ENCODE measurements around the gene MANBA.
"Not testable (repeated sequence)": the region's sequence is repeated elsewhere in the genome, so short reads cannot be mapped to it uniquely, and the experiment has no call there.

Gene MANBA

GRCh38 chr4:102726068-102726467, 34.7 kb downstream of the MANBA start:
- in situ Hi-C loops (cut with HindIII; ENCODE audit: low pct_ligation_motif_present, low sequenced_read_pairs) = no loop called here
- no peak overlapping the region for H3K4me3 ChIP-seq (ENCODE audit: low read depth, low read length)
- H3K36me3 ChIP-seq (replicated peaks) = no peaks in the 10 kb centered on the region
- DNase-seq = no peak
- H3K27ac ChIP-seq = no peak overlapping the region
- no peaks in the 10 kb centered on the region for H3K27me3 ChIP-seq (replicated peaks)
- TF ChIP-seq CTCF (IDR thresholded peaks at IDR 0.05; ENCODE audit: low read depth, low read length, missing control alignments) = no peak

- Histone ChIP-seq H3K4me3 (ENCODE audit: low read depth, low read length) (no peak overlapping the region), H3K27ac (no peak overlapping the region), H3K36me3 (replicated peaks) (no peaks in the 10 kb centered on the region), H3K27me3 (replicated peaks) (no peaks in the 10 kb centered on the region)
- no peak for DNase-seq
- TF ChIP-seq CTCF (IDR thresholded peaks at IDR 0.05; ENCODE audit: low read depth, low read length, missing control alignments) = no peak
- in situ Hi-C loops (cut with HindIII; ENCODE audit: low pct_ligation_motif_present, low sequenced_read_pairs) = no loop called here
Measured at GRCh38 chr4:102725229-102725628, 35.5 kb downstream of the MANBA start.

GRCh38 chr4:102723511-102723910, 37.3 kb downstream of the MANBA start:
- no peak for TF ChIP-seq CTCF (IDR thresholded peaks at IDR 0.05; ENCODE audit: low read depth, low read length, missing control alignments)
- no peak for DNase-seq

GRCh38 chr4:102722740-102723139, 38.0 kb downstream of the MANBA start:
- TF ChIP-seq CTCF (IDR thresholded peaks at IDR 0.05; ENCODE audit: low read depth, low read length, missing control alignments) = no peak
- in situ Hi-C loops (cut with HindIII; ENCODE audit: low pct_ligation_motif_present, low sequenced_read_pairs) = no loop called here
- Histone ChIP-seq H3K27ac (no peak overlapping the region), H3K4me3 (ENCODE audit: low read depth, low read length) (no peak overlapping the region), H3K36me3 (replicated peaks) (no peaks in the 10 kb centered on the region), H3K27me3 (replicated peaks) (no peaks in the 10 kb centered on the region)
- no peak for DNase-seq

More at GRCh38 chr4:102723511-102723910, 37.3 kb downstream of the MANBA start:
- in situ Hi-C loops (cut with HindIII; ENCODE audit: low pct_ligation_motif_present, low sequenced_read_pairs) = no loop called here
- no peak overlapping the region for H3K4me3 ChIP-seq (ENCODE audit: low read depth, low read length)
- H3K27ac ChIP-seq = no peak overlapping the region
- no peaks in the 10 kb centered on the region for H3K36me3 ChIP-seq (replicated peaks)
- no peaks in the 10 kb centered on the region for H3K27me3 ChIP-seq (replicated peaks)

- H3K27me3 ChIP-seq (replicated peaks); in situ Hi-C loops (cut with HindIII; ENCODE audit: low pct_ligation_motif_present, low sequenced_read_pairs); H3K4me3 ChIP-seq (ENCODE audit: low read depth, low read length); H3K36me3 ChIP-seq (replicated peaks): not testable (repeated sequence)
- peak; percentile 91 for DNase-seq
- peak overlapping the region; percentile 91 for H3K27ac ChIP-seq
Measured at GRCh38 chr4:102718833-102719575, 41.8 kb downstream of the MANBA start.

- H3K36me3 ChIP-seq (replicated peaks) = no peaks in the 10 kb centered on the region
- H3K27me3 ChIP-seq (replicated peaks) = no peaks in the 10 kb centered on the region
- peak overlapping the region; percentile 91 for H3K27ac ChIP-seq
- DNase-seq = peak; percentile 17
- no peak for TF ChIP-seq CTCF (IDR thresholded peaks at IDR 0.05; ENCODE audit: low read depth, low read length, missing control alignments)
- no peak overlapping the region for H3K4me3 ChIP-seq (ENCODE audit: low read depth, low read length)
- in situ Hi-C loops (cut with HindIII; ENCODE audit: low pct_ligation_motif_present, low sequenced_read_pairs) = no loop called here
Measured at GRCh38 chr4:102717448-102718092, 43.2 kb downstream of the MANBA start.
